T-helper 2 cell treated with Interferon-gamma antibody and Interleukin-4, amounts not matched to agents 5 μg/mL and 100 μg/mL, for 36 hours (primary cell): ENCODE data around the gene SCIMP.
"Not testable (repeated sequence)": the region's sequence is repeated elsewhere in the genome, so short reads cannot be mapped to it uniquely, and the experiment has no call there.

Experiments
- DNase-seq: peaks from one replicate; pipeline ENCODE4 v3.0.0; 2021; ENCODE audit warnings: low spot score
- H3K27ac Mint-ChIP-seq: one replicate; pipeline ENCODE4 v1.8.0; 2021; ENCODE audit warnings: mild to moderate bottlenecking, mixed read lengths
- H3K27me3 Mint-ChIP-seq: one replicate; pipeline ENCODE4 v1.8.0; 2021; ENCODE audit warnings: low read depth, mixed read lengths
- H3K36me3 Mint-ChIP-seq: one replicate; pipeline ENCODE4 v1.8.0; 2021; ENCODE audit warnings: low read depth, mixed read lengths
- H3K4me1 Mint-ChIP-seq: one replicate; pipeline ENCODE4 v1.8.0; 2021; ENCODE audit warnings: low read depth, mixed read lengths
- H3K4me3 Mint-ChIP-seq: one replicate; pipeline ENCODE4 v1.8.0; 2022; ENCODE audit warnings: mild to moderate bottlenecking, moderate library complexity, mixed read lengths
- H3K9me3 Mint-ChIP-seq: one replicate; pipeline ENCODE4 v1.8.0; 2021; ENCODE audit warnings: mixed read lengths

Gene SCIMP

GRCh38 chr17:5254414-5254813 is 19.8 kb upstream of the SCIMP start:
- no peaks in the 10 kb centered on the region for H3K36me3 Mint-ChIP-seq
- H3K27me3 Mint-ChIP-seq, result peaks cover 2% of the 10 kb centered on the region
- DNase-seq, result no peak
- H3K4me1 Mint-ChIP-seq, result peaks cover 9% of the 10 kb centered on the region
- no peak overlapping the region for H3K27ac Mint-ChIP-seq
- H3K9me3 Mint-ChIP-seq, result no peaks in the 10 kb centered on the region
- no peak overlapping the region for H3K4me3 Mint-ChIP-seq

- Mint-ChIP-seq H3K4me3 (no peak overlapping the region), H3K4me1 (peaks cover 3% of the 10 kb centered on the region), H3K27ac (no peak overlapping the region), H3K36me3 (no peaks in the 10 kb centered on the region), H3K27me3 (peaks cover 2% of the 10 kb centered on the region), H3K9me3 (no peaks in the 10 kb centered on the region)
- DNase-seq, result peak; percentile 40
Measured at GRCh38 chr17:5249615-5250014, 15.0 kb upstream of the SCIMP start.

GRCh38 chr17:5248821-5249479 is 14.3 kb upstream of the SCIMP start:
- Mint-ChIP-seq H3K4me1 (peaks cover 3% of the 10 kb centered on the region), H3K36me3 (no peaks in the 10 kb centered on the region), H3K4me3 (no peak overlapping the region), H3K27me3 (peaks cover 2% of the 10 kb centered on the region), H3K27ac (no peak overlapping the region), H3K9me3 (no peaks in the 10 kb centered on the region)
- no peak for DNase-seq

GRCh38 chr17:5247621-5248020 is 13.0 kb upstream of the SCIMP start:
- no peak for DNase-seq
- Mint-ChIP-seq H3K27me3 (peaks cover 2% of the 10 kb centered on the region), H3K9me3 (no peaks in the 10 kb centered on the region), H3K27ac (no peak overlapping the region), H3K4me3 (no peak overlapping the region), H3K36me3 (no peaks in the 10 kb centered on the region), H3K4me1 (peaks cover 5% of the 10 kb centered on the region)

- no peaks in the 10 kb centered on the region for H3K27me3 Mint-ChIP-seq
- H3K4me3 Mint-ChIP-seq, result no peak overlapping the region
- DNase-seq, result no peak
- no peaks in the 10 kb centered on the region for H3K36me3 Mint-ChIP-seq
- H3K4me1 Mint-ChIP-seq, result peaks cover 9% of the 10 kb centered on the region
- H3K9me3 Mint-ChIP-seq, result no peaks in the 10 kb centered on the region
- H3K27ac Mint-ChIP-seq, result peak overlapping the region; percentile 68
Measured at GRCh38 chr17:5241861-5242671, 7.4 kb upstream of the SCIMP start.

- not testable (repeated sequence) for H3K4me3 Mint-ChIP-seq, DNase-seq, H3K27me3 Mint-ChIP-seq, H3K9me3 Mint-ChIP-seq, H3K4me1 Mint-ChIP-seq, H3K36me3 Mint-ChIP-seq, H3K27ac Mint-ChIP-seq
Measured at GRCh38 chr17:5239769-5240168, 5.1 kb upstream of the SCIMP start.

- H3K36me3 Mint-ChIP-seq, result no peaks in the 10 kb centered on the region
- no peak for DNase-seq
- H3K9me3 Mint-ChIP-seq, result no peaks in the 10 kb centered on the region
- H3K4me3 Mint-ChIP-seq, result no peak overlapping the region
- H3K27ac Mint-ChIP-seq, result no peak overlapping the region
- H3K27me3 Mint-ChIP-seq, result no peaks in the 10 kb centered on the region
- H3K4me1 Mint-ChIP-seq, result peaks cover 9% of the 10 kb centered on the region
Measured at GRCh38 chr17:5238333-5238732, 3.7 kb upstream of the SCIMP start.

GRCh38 chr17:5237541-5238016 is 2.9 kb upstream of the SCIMP start:
- no peaks in the 10 kb centered on the region for H3K9me3 Mint-ChIP-seq
- H3K4me1 Mint-ChIP-seq, result peaks cover 7% of the 10 kb centered on the region
- no peak overlapping the region for H3K27ac Mint-ChIP-seq
- H3K27me3 Mint-ChIP-seq, result no peaks in the 10 kb centered on the region
- H3K36me3 Mint-ChIP-seq, result no peaks in the 10 kb centered on the region
- DNase-seq, result peak; percentile 27
- H3K4me3 Mint-ChIP-seq, result no peak overlapping the region

GRCh38 chr17:5236938-5237540 is 2.4 kb upstream of the SCIMP start:
- Mint-ChIP-seq H3K27ac (no peak overlapping the region), H3K36me3 (no peaks in the 10 kb centered on the region), H3K27me3 (no peaks in the 10 kb centered on the region), H3K9me3 (no peaks in the 10 kb centered on the region), H3K4me3 (no peak overlapping the region), H3K4me1 (peaks cover 4% of the 10 kb centered on the region)
- no peak for DNase-seq

GRCh38 chr17:5233492-5233891 is 1.2 kb downstream of the SCIMP start:
- not testable (repeated sequence) for H3K27ac Mint-ChIP-seq, DNase-seq, H3K36me3 Mint-ChIP-seq, H3K27me3 Mint-ChIP-seq, H3K9me3 Mint-ChIP-seq, H3K4me3 Mint-ChIP-seq, H3K4me1 Mint-ChIP-seq

GRCh38 chr17:5226940-5227878 is 7.5 kb downstream of the SCIMP start:
- H3K27ac Mint-ChIP-seq, result peak overlapping the region; percentile 52
- no peak for DNase-seq
- H3K27me3 Mint-ChIP-seq, result no peaks in the 10 kb centered on the region
- H3K9me3 Mint-ChIP-seq, result no peaks in the 10 kb centered on the region
- H3K4me3 Mint-ChIP-seq, result no peak overlapping the region
- no peaks in the 10 kb centered on the region for H3K36me3 Mint-ChIP-seq
- H3K4me1 Mint-ChIP-seq, result peaks cover 5% of the 10 kb centered on the region

- H3K9me3 Mint-ChIP-seq, result no peaks in the 10 kb centered on the region
- peaks cover 5% of the 10 kb centered on the region for H3K4me1 Mint-ChIP-seq
- H3K27me3 Mint-ChIP-seq, result no peaks in the 10 kb centered on the region
- H3K36me3 Mint-ChIP-seq, result no peaks in the 10 kb centered on the region
- H3K27ac Mint-ChIP-seq, result no peak overlapping the region
- no peak overlapping the region for H3K4me3 Mint-ChIP-seq
- no peak for DNase-seq
Measured at GRCh38 chr17:5225668-5226457, 8.8 kb downstream of the SCIMP start.

GRCh38 chr17:5221912-5222311 is 12.7 kb downstream of the SCIMP start:
- H3K4me1 Mint-ChIP-seq, H3K4me3 Mint-ChIP-seq, H3K27ac Mint-ChIP-seq, H3K9me3 Mint-ChIP-seq, H3K36me3 Mint-ChIP-seq, H3K27me3 Mint-ChIP-seq, DNase-seq: not testable (repeated sequence)
